Chondrocyte (in vitro differentiated cells): ENCODE data around the gene B3GNT9. TPM values are rescaled to one million over a fixed set of nuclear protein-coding genes. Genes with fewer than 3 reads are reported as not detected.

Experiments
- DNase-seq: peaks from one replicate; pipeline ENCODE4 v3.0.0; 2021; ENCODE audit warnings: mixed read lengths, low spot score
- H3K27ac Mint-ChIP-seq: one replicate; pipeline ENCODE4 v1.8.0; 2021; ENCODE audit warnings: mild to moderate bottlenecking, moderate library complexity, mixed read lengths; ENCODE audit not compliant: unreplicated experiment
- H3K27me3 Mint-ChIP-seq: 2 replicates; pipeline ENCODE4 v1.8.0; 2021; ENCODE audit warnings: low read depth, mixed read lengths
- H3K36me3 Mint-ChIP-seq: 2 replicates; pipeline ENCODE4 v1.8.0; 2021; ENCODE audit warnings: low read depth, mixed read lengths
- H3K4me1 Mint-ChIP-seq: 2 replicates; pipeline ENCODE4 v1.8.0; 2021; ENCODE audit warnings: low read depth, mild to moderate bottlenecking, mixed read lengths
- H3K4me3 Mint-ChIP-seq: one replicate; pipeline ENCODE4 v1.8.0; 2021; ENCODE audit warnings: mild to moderate bottlenecking, moderate library complexity, mixed read lengths; ENCODE audit not compliant: unreplicated experiment
- H3K9me3 Mint-ChIP-seq: 2 replicates; pipeline ENCODE4 v1.8.0; 2021; ENCODE audit warnings: low read depth, mixed read lengths
- CTCF ChIP-seq: fragments of 200-600 bp; sonication (generic); IDR thresholded peaks from 2 replicates; pipeline ENCODE4 v1.5.0; 2021; ENCODE audit warnings: antibody characterized with exemption, mild to moderate bottlenecking, moderate library complexity
- total RNA-seq: library from RNA; stranded (reverse); gene quantifications from 3 replicates; pipeline ENCODE4 v1.2.1, GENCODE V29; 2021

B3GNT9 gene
- total RNA-seq, 1 donor from 2014 or later: 41.4 TPM

- no peaks in the 10 kb centered on the region for H3K9me3 Mint-ChIP-seq
- peak within 1 kb of the TSS; percentile 78 for H3K4me3 Mint-ChIP-seq
- no peaks in the 10 kb centered on the region for H3K36me3 Mint-ChIP-seq
- H3K4me1 Mint-ChIP-seq: peaks cover 40% of the 10 kb centered on the region
- no peak for TF ChIP-seq CTCF
- H3K27ac Mint-ChIP-seq: peak within 1 kb of the TSS; percentile 95
- no peak for DNase-seq
- peaks cover under 1% of the 10 kb centered on the region for H3K27me3 Mint-ChIP-seq
Observed at GRCh38 chr16:67170168-67170948, 19.6 kb upstream of the B3GNT9 start, which contains the start of gene NOL3. NOL3 (plus strand) TSS chr16:67170538.

- Mint-ChIP-seq H3K4me3 (peak overlapping the region; percentile 78), H3K27ac (peak overlapping the region; percentile 93), H3K4me1 (peaks cover 42% of the 10 kb centered on the region), H3K9me3 (no peaks in the 10 kb centered on the region), H3K27me3 (peaks cover 5% of the 10 kb centered on the region), H3K36me3 (no peaks in the 10 kb centered on the region)
- TF ChIP-seq CTCF: peak; percentile 83
- DNase-seq: no peak
Observed at GRCh38 chr16:67169642-67170167, 18.9 kb upstream of the B3GNT9 start.

- H3K36me3 Mint-ChIP-seq: no peaks in the 10 kb centered on the region
- no peak overlapping the region for H3K27ac Mint-ChIP-seq
- no peaks in the 10 kb centered on the region for H3K9me3 Mint-ChIP-seq
- no peak for DNase-seq
- TF ChIP-seq CTCF: no peak
- peaks cover 45% of the 10 kb centered on the region for H3K4me1 Mint-ChIP-seq
- no peak overlapping the region for H3K4me3 Mint-ChIP-seq
- H3K27me3 Mint-ChIP-seq: peaks cover 8% of the 10 kb centered on the region
Observed at GRCh38 chr16:67169011-67169451, 18.2 kb upstream of the B3GNT9 start.

- Mint-ChIP-seq H3K4me1 (peaks cover 38% of the 10 kb centered on the region), H3K9me3 (no peaks in the 10 kb centered on the region), H3K36me3 (no peaks in the 10 kb centered on the region), H3K27ac (no peak overlapping the region), H3K4me3 (no peak overlapping the region), H3K27me3 (peaks cover 9% of the 10 kb centered on the region)
- TF ChIP-seq CTCF: no peak
- DNase-seq: no peak
Observed at GRCh38 chr16:67167588-67167987, 16.8 kb upstream of the B3GNT9 start.

- Mint-ChIP-seq H3K4me3 (no peak overlapping the region), H3K36me3 (no peaks in the 10 kb centered on the region), H3K9me3 (no peaks in the 10 kb centered on the region), H3K27ac (no peak overlapping the region), H3K4me1 (peaks cover 39% of the 10 kb centered on the region), H3K27me3 (peaks cover 11% of the 10 kb centered on the region)
- no peak for TF ChIP-seq CTCF
- DNase-seq: no peak
Observed at GRCh38 chr16:67166598-67167168, 15.9 kb upstream of the B3GNT9 start.
